H1 (cell line): ENCODE results near the gene NPIPA8.
"Not testable (repeated sequence)": the region's sequence is repeated elsewhere in the genome, so short reads cannot be mapped to it uniquely, and the experiment has no call there.

ENCODE experiments used
- ATF2 ChIP-seq: IDR thresholded peaks from 2 replicates; pipeline ENCODE4 v1.6.1; 2012; ENCODE audit warnings: low read length, inconsistent platforms
- BACH1 ChIP-seq: IDR thresholded peaks from 2 replicates; pipeline ENCODE4 v1.6.1; 2012; ENCODE audit warnings: low read length, improper control_type of control experiment
- CEBPB ChIP-seq: IDR thresholded peaks from 2 replicates; pipeline ENCODE4 v1.6.1; 2012; ENCODE audit warnings: low read depth, low read length
- CREB1 ChIP-seq: IDR thresholded peaks from 2 replicates; pipeline ENCODE4 v1.6.1; 2012; ENCODE audit warnings: inconsistent platforms
- E2F6 ChIP-seq: IDR thresholded peaks from 2 replicates; pipeline ENCODE4 v1.6.1; 2012; ENCODE audit warnings: inconsistent platforms
- EZH2 ChIP-seq: fragments of 200-600 bp; sonication (generic); IDR thresholded peaks from 2 replicates; pipeline ENCODE4 v1.7.1; 2012; ENCODE audit warnings: low read depth, mild to moderate bottlenecking, moderate library complexity, low read length, inconsistent platforms; ENCODE audit not compliant: severe bottlenecking
- GABPA ChIP-seq: IDR thresholded peaks from 2 replicates; pipeline ENCODE4 v1.6.1; 2011; ENCODE audit warnings: mild to moderate bottlenecking, low read length, moderate library complexity, borderline replicate concordance; ENCODE audit not compliant: insufficient read depth
- JUND ChIP-seq: IDR thresholded peaks from 2 replicates; pipeline ENCODE4 v1.6.1; 2011; ENCODE audit warnings: mild to moderate bottlenecking, improper control_type of control experiment, low read length
- POLR2A ChIP-seq, 2 experiments: IDR thresholded peaks; 1 replicate in 1 of 2; 2 replicates in 1 of 2; pipeline ENCODE4 v1.6.1; 2011; ENCODE audit warnings: low read depth in 2 of 2, low read length in 2 of 2, mild to moderate bottlenecking in 2 of 2; ENCODE audit errors: control extremely low read depth in 1 of 2
- RAD21 ChIP-seq, 2 experiments: IDR thresholded peaks in 1 of 2; conservative IDR thresholded peaks in 1 of 2; 2 replicates each; pipeline ENCODE4 v1.6.1; 2011; ENCODE audit warnings: low read depth in 2 of 2, low read length in 2 of 2, improper control_type of control experiment in 1 of 2, inconsistent platforms in 1 of 2, mild to moderate bottlenecking in 1 of 2, moderate library complexity in 1 of 2
- TF ChIP-seq, protein P1 (sequence below), 3 experiments: IDR thresholded peaks; 1 replicate in 2 of 3; 2 replicates in 1 of 3; pipeline versions ENCODE4 v1.5.1 to v1.6.1; 2011; ENCODE audit warnings: low read length in 3 of 3, mild to moderate bottlenecking in 3 of 3, inconsistent platforms in 2 of 3, low read depth in 1 of 3, moderate library complexity in 1 of 3; ENCODE audit not compliant: insufficient read depth in 1 of 3; ENCODE audit errors: control extremely low read depth in 1 of 3

- TF ChIP-seq, protein P1, sequence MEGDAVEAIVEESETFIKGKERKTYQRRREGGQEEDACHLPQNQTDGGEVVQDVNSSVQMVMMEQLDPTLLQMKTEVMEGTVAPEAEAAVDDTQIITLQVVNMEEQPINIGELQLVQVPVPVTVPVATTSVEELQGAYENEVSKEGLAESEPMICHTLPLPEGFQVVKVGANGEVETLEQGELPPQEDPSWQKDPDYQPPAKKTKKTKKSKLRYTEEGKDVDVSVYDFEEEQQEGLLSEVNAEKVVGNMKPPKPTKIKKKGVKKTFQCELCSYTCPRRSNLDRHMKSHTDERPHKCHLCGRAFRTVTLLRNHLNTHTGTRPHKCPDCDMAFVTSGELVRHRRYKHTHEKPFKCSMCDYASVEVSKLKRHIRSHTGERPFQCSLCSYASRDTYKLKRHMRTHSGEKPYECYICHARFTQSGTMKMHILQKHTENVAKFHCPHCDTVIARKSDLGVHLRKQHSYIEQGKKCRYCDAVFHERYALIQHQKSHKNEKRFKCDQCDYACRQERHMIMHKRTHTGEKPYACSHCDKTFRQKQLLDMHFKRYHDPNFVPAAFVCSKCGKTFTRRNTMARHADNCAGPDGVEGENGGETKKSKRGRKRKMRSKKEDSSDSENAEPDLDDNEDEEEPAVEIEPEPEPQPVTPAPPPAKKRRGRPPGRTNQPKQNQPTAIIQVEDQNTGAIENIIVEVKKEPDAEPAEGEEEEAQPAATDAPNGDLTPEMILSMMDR (IDR thresholded peaks at IDR 0.05; ENCODE audit: control extremely low read depth in 1 of 3, insufficient read depth in 1 of 3, low read depth in 1 of 3, low read length in 3 of 3) = not testable (repeated sequence)
- TF ChIP-seq JUND; CEBPB; CREB1; RAD21 (IDR thresholded peaks at IDR 0.05 in 1 of 2, conservative IDR thresholded peaks at IDR 0.05 in 1 of 2; ENCODE audit: low read depth in 2 of 2, low read length in 2 of 2); POLR2A (IDR thresholded peaks at IDR 0.05; ENCODE audit: control extremely low read depth in 1 of 2, low read depth in 2 of 2, low read length in 2 of 2); GABPA; ATF2; E2F6; EZH2; BACH1: not testable (repeated sequence)
Measured at GRCh38 chr16:18270171-18270570, 66.4 kb downstream of the NPIPA8 start.
